Measurements from ENCODE around the gene LRP1. TPM values are rescaled to one million over a fixed set of nuclear protein-coding genes. Genes with fewer than 3 reads are reported as not detected.
A peak's percentile ranks its signal among the peaks of the same experiment; 100 is the strongest.

The LRP1 gene
- 100 to 1,000 TPM; 187 to 332 (median 201) TPM for total RNA-seq (2021; fragmentation: NEBNext Ultra II Directional; extraction: Animal tissue kit (Norgen Biotek cat#: 25700))
- long read RNA-seq, partial matches to known transcripts: 46 of 47 reads
- long read RNA-seq, other reads (novel, unspliced or antisense): 1 of 47 reads

GRCh38 chr12:57127726-57128518, at the start of gene LRP1:
TSS of gene LRP1 (plus strand) at chr12:57128483. CDS start at chr12:57128965, 482 bp downstream.
- TF ChIP-seq CTCF (IDR thresholded peaks at IDR 0.05): no peak
- H3K27ac Mint-ChIP-seq: peak within 1 kb of the TSS; percentile 85
- peak; percentile 69 for DNase-seq
- H3K9me3 Mint-ChIP-seq: no peaks in the 10 kb centered on the region
- peaks cover 53% of the 10 kb centered on the region for H3K4me1 Mint-ChIP-seq (ENCODE audit: low read depth)
- H3K36me3 Mint-ChIP-seq (ENCODE audit: low read depth): peaks cover 24% of the 10 kb centered on the region
- peak within 1 kb of the TSS; percentile 96 for H3K4me3 Mint-ChIP-seq
- H3K27me3 Mint-ChIP-seq (ENCODE audit: insufficient read depth): peaks cover 2% of the 10 kb centered on the region

- Mint-ChIP-seq H3K36me3 (ENCODE audit: low read depth) (no peaks in the 10 kb centered on the region), H3K4me3 (peak within 1 kb of the TSS; percentile 99), H3K9me3 (no peaks in the 10 kb centered on the region), H3K4me1 (ENCODE audit: low read depth) (peaks cover 17% of the 10 kb centered on the region), H3K27me3 (ENCODE audit: insufficient read depth) (no peaks in the 10 kb centered on the region; the same call in 1 of the 2 replicates), H3K27ac (peak within 1 kb of the TSS; percentile 93)
- no peak for TF ChIP-seq CTCF (IDR thresholded peaks at IDR 0.05)
- peak; percentile 100 for DNase-seq
Measured at GRCh38 chr12:57078519-57079404, 49.5 kb upstream of the LRP1 start, which contains the start of gene NEMP1. TSS of gene NEMP1 (minus strand) at chr12:57078791. CDS start at chr12:57078745, 46 bp downstream.

GRCh38 chr12:57079821-57080220, 48.5 kb upstream of the LRP1 start:
- peak overlapping the region; percentile 99 for H3K4me3 Mint-ChIP-seq
- no peaks in the 10 kb centered on the region for H3K36me3 Mint-ChIP-seq (ENCODE audit: low read depth)
- H3K4me1 Mint-ChIP-seq (ENCODE audit: low read depth): peaks cover 16% of the 10 kb centered on the region
- H3K27me3 Mint-ChIP-seq (ENCODE audit: insufficient read depth): no peaks in the 10 kb centered on the region; the same call in 1 of the 2 replicates
- no peak for DNase-seq
- H3K27ac Mint-ChIP-seq: peak overlapping the region; percentile 93
- TF ChIP-seq CTCF (IDR thresholded peaks at IDR 0.05): no peak
- H3K9me3 Mint-ChIP-seq: no peaks in the 10 kb centered on the region

GRCh38 chr12:57080855-57081254, 47.4 kb upstream of the LRP1 start:
- peaks cover 26% of the 10 kb centered on the region for H3K4me1 Mint-ChIP-seq (ENCODE audit: low read depth)
- no peak overlapping the region for H3K27ac Mint-ChIP-seq
- DNase-seq: no peak
- H3K9me3 Mint-ChIP-seq: no peaks in the 10 kb centered on the region
- TF ChIP-seq CTCF (IDR thresholded peaks at IDR 0.05): no peak
- H3K36me3 Mint-ChIP-seq (ENCODE audit: low read depth): no peaks in the 10 kb centered on the region
- H3K27me3 Mint-ChIP-seq (ENCODE audit: insufficient read depth): no peaks in the 10 kb centered on the region; the same call in 1 of the 2 replicates
- H3K4me3 Mint-ChIP-seq: no peak overlapping the region

GRCh38 chr12:57085999-57086492, 42.2 kb upstream of the LRP1 start:
- DNase-seq: peak; percentile 43
- Mint-ChIP-seq H3K4me3 (peak overlapping the region; percentile 88), H3K4me1 (ENCODE audit: low read depth) (peaks cover 36% of the 10 kb centered on the region), H3K27me3 (ENCODE audit: insufficient read depth) (peaks cover 9% of the 10 kb centered on the region), H3K27ac (peak overlapping the region; percentile 98), H3K9me3 (no peaks in the 10 kb centered on the region), H3K36me3 (ENCODE audit: low read depth) (peaks cover 14% of the 10 kb centered on the region)
- TF ChIP-seq CTCF (IDR thresholded peaks at IDR 0.05): no peak

All from HFFc6 (cell line).